Esophagus muscularis mucosa (tissue), 4 donors: ENCODE measurements around the gene PRKACA. TPM values are rescaled to one million over a fixed set of nuclear protein-coding genes. Genes with fewer than 3 reads are reported as not detected.

Source experiments
- DNase-seq: peaks from one replicate; pipeline ENCODE4 v3.0.0-alpha.2; 2017; ENCODE audit errors: extremely low spot score
- H3K27ac ChIP-seq, 4 donors: fragments of 200-600 bp; sonication (generic); replicated peaks in 1 of 4; 1 replicate in 3 of 4; 2 replicates in 1 of 4; pipeline ENCODE4 v1.5.1; 2016 to 2019; ENCODE audit warnings: mild to moderate bottlenecking in 1 of 4
- H3K27me3 ChIP-seq, 4 donors: fragments of 200-600 bp; sonication (generic); one replicate each; pipeline versions ENCODE4 v1.5.1 to v1.6.0; 2016 to 2019
- H3K36me3 ChIP-seq, 4 donors: fragments of 200-600 bp; sonication (generic); one replicate each; pipeline ENCODE4 v1.5.1; 2016 to 2019
- H3K4me1 ChIP-seq, 4 donors: fragments of 200-600 bp; sonication (generic); one replicate each; pipeline ENCODE4 v1.5.1; 2016 to 2019
- H3K4me3 ChIP-seq, 4 donors: fragments of 200-600 bp; sonication (generic); 1 replicate in 2 of 4; 2 replicates in 2 of 4; pipeline ENCODE4 v1.5.1; 2016 to 2019; ENCODE audit warnings: mild to moderate bottlenecking in 4 of 4, moderate library complexity in 1 of 4
- H3K9me3 ChIP-seq, 4 donors: fragments of 200-600 bp; sonication (generic); 1 replicate in 3 of 4; 2 replicates in 1 of 4; pipeline ENCODE4 v1.5.1; 2016 to 2019
- CTCF ChIP-seq, 3 experiments: fragments of 200-600 bp in 2 of 3; fragments of 450-650 bp in 1 of 3; sonication (generic) in 2 of 3; IDR thresholded peaks; one replicate each; pipeline ENCODE4 v1.5.1; 2017 to 2019; ENCODE audit warnings: antibody characterized with exemption in 3 of 3, mild to moderate bottlenecking in 2 of 3, moderate library complexity in 1 of 3
- EP300 ChIP-seq: sonication (generic); formaldehyde crosslinking; IDR thresholded peaks from one replicate; pipeline ENCODE4 v1.6.1; 2017; ENCODE audit warnings: antibody characterized with exemption
- POLR2A ChIP-seq: fragments of 450-650 bp; IDR thresholded peaks from one replicate; pipeline ENCODE4 v1.6.1; 2017; ENCODE audit warnings: antibody characterized with exemption, moderate library complexity, mild to moderate bottlenecking, low read depth
- POLR2AphosphoS5 ChIP-seq, 2 donors: sonication (generic); formaldehyde crosslinking; IDR thresholded peaks; one replicate each; pipeline ENCODE4 v1.6.1; 2017; ENCODE audit warnings: antibody characterized with exemption in 2 of 2
- WGBS: methylation state at CpG from one replicate; pipeline ENCODE4 v1.1.5; 2018; 5-methylcytosine and 5-hydroxymethylcytosine counted together
- intact Hi-C: fragments of 100-400 bp; cut with DNase I; formaldehyde crosslinking; loops from one replicate; pipeline ENCODE4 v1.15.1; 2023
- total RNA-seq, 4 donors: library from RNA; depleted of rRNA; stranded (reverse); fragments of >200 nt; gene quantifications; one replicate each; pipeline versions ENCODE4 v1.1.0 to v1.2.1, GENCODE V29; 2016

Gene PRKACA
- total RNA-seq, 4 donors from 2014 or later, result 76.0 to 125 (median 93.3) TPM

- no peaks in the 10 kb centered on the region for H3K9me3 ChIP-seq
- DNase-seq, result no peak
- H3K36me3 ChIP-seq, result peaks cover 51 to 69% (median 66%) of the 10 kb centered on the region in 4 donors
- intact Hi-C loops, result no loop called here
- WGBS, result 84% methylated on average over 8 of the region's 8 CpGs
- TF ChIP-seq EP300, result no peak
- TF ChIP-seq CTCF (IDR thresholded peaks at IDR 0.05), result no peak
- no peak for TF ChIP-seq POLR2A
- TF ChIP-seq POLR2AphosphoS5 (IDR thresholded peaks at IDR 0.05), result no peak
- peaks cover 34 to 36% (median 36%) of the 10 kb centered on the region in 4 donors for H3K4me1 ChIP-seq
- H3K4me3 ChIP-seq, result no peak overlapping the region
- peak overlapping the region in 2 of 4 donors; percentile 79 to 82 for H3K27ac ChIP-seq
- no peaks in the 10 kb centered on the region for H3K27me3 ChIP-seq
These were observed 11.9 kb downstream of the PRKACA start for GRCh38 chr19:14105680-14106079.

- no peaks in the 10 kb centered on the region for H3K9me3 ChIP-seq
- TF ChIP-seq POLR2AphosphoS5 (IDR thresholded peaks at IDR 0.05) (no peak), EP300 (no peak), CTCF (IDR thresholded peaks at IDR 0.05) (no peak), POLR2A (no peak)
- no peaks in the 10 kb centered on the region for H3K27me3 ChIP-seq
- intact Hi-C loops, result no loop called here
- no peak for DNase-seq
- peaks cover 64 to 93% (median 85%) of the 10 kb centered on the region in 4 donors for H3K36me3 ChIP-seq
- peaks cover 16 to 25% (median 20%) of the 10 kb centered on the region in 4 donors for H3K4me1 ChIP-seq
- no peak overlapping the region for H3K27ac ChIP-seq
- H3K4me3 ChIP-seq, result no peak overlapping the region
- WGBS, result 80% methylated on average over 1 of the region's 1 CpG
These were observed 14.3 kb downstream of the PRKACA start for GRCh38 chr19:14103310-14103709.

GRCh38 chr19:14102756-14103155 is 14.8 kb downstream of the PRKACA start:
- H3K27ac ChIP-seq, result no peak overlapping the region
- H3K36me3 ChIP-seq, result peaks cover 67 to 99% (median 91%) of the 10 kb centered on the region in 4 donors
- H3K27me3 ChIP-seq, result no peaks in the 10 kb centered on the region
- H3K9me3 ChIP-seq, result no peaks in the 10 kb centered on the region
- H3K4me3 ChIP-seq, result no peak overlapping the region
- H3K4me1 ChIP-seq, result peaks cover 10 to 20% (median 15%) of the 10 kb centered on the region in 4 donors
- DNase-seq, result no peak
- TF ChIP-seq CTCF (IDR thresholded peaks at IDR 0.05) (no peak), EP300 (no peak)
- intact Hi-C loops, result no loop called here
- 94% methylated on average over 8 of the region's 10 CpGs for WGBS

GRCh38 chr19:14102102-14102696 is 15.4 kb downstream of the PRKACA start:
- WGBS, result 73% methylated on average over 10 of the region's 11 CpGs
- H3K36me3 ChIP-seq, result peaks cover 72 to 100% (median 95%) of the 10 kb centered on the region in 4 donors

More at GRCh38 chr19:14102102-14102696, 15.4 kb downstream of the PRKACA start:
- Histone ChIP-seq H3K9me3 (no peaks in the 10 kb centered on the region), H3K4me3 (no peak overlapping the region), H3K27ac (no peak overlapping the region), H3K4me1 (peaks cover 5 to 14% (median 10%) of the 10 kb centered on the region in 4 donors), H3K27me3 (no peaks in the 10 kb centered on the region)
- intact Hi-C loops, result no loop called here
- DNase-seq, result no peak
- TF ChIP-seq CTCF (IDR thresholded peaks at IDR 0.05) (no peak), EP300 (no peak), POLR2A (no peak), POLR2AphosphoS5 (IDR thresholded peaks at IDR 0.05) (no peak)
